Suppressor macrophage (primary cell): ENCODE measurements around the gene MSANTD1.

Experiments
- DNase-seq, 4 experiments: peaks; one replicate each; pipeline ENCODE4 v3.0.0-alpha.2; 2020 to 2022

Gene MSANTD1

GRCh38 chr4:3266076-3266475, 17.1 kb downstream of the MSANTD1 start:
- DNase-seq, result no peak

- no peak for DNase-seq
Measured at GRCh38 chr4:3267576-3268394, 18.8 kb downstream of the MSANTD1 start.

- DNase-seq, result no peak
Measured at GRCh38 chr4:3268395-3269104, 19.6 kb downstream of the MSANTD1 start.

GRCh38 chr4:3269105-3269927, 20.4 kb downstream of the MSANTD1 start:
- no peak for DNase-seq

- DNase-seq, result no peak
Measured at GRCh38 chr4:3269991-3270611, 21.1 kb downstream of the MSANTD1 start.

- DNase-seq, result no peak
Measured at GRCh38 chr4:3271131-3271530, 22.2 kb downstream of the MSANTD1 start.

- DNase-seq, result no peak
Measured at GRCh38 chr4:3276986-3277385, 28.0 kb downstream of the MSANTD1 start.

GRCh38 chr4:3280466-3280865, 31.5 kb downstream of the MSANTD1 start:
- no peak for DNase-seq

GRCh38 chr4:3283483-3283882, 34.5 kb downstream of the MSANTD1 start:
- no peak for DNase-seq

- DNase-seq, result no peak
Measured at GRCh38 chr4:3283916-3284315, 35.0 kb downstream of the MSANTD1 start.

- DNase-seq, result no peak
Measured at GRCh38 chr4:3284734-3285557, 36.0 kb downstream of the MSANTD1 start.

GRCh38 chr4:3285558-3286334, 36.8 kb downstream of the MSANTD1 start:
- peak; percentile 90 to 94 (median 94) for DNase-seq

- no peak for DNase-seq
Measured at GRCh38 chr4:3286335-3287175, 37.6 kb downstream of the MSANTD1 start.

- DNase-seq, result no peak
Measured at GRCh38 chr4:3287271-3287971, 38.5 kb downstream of the MSANTD1 start.

GRCh38 chr4:3287972-3288570, 39.1 kb downstream of the MSANTD1 start:
- no peak for DNase-seq

- DNase-seq, result no peak
Measured at GRCh38 chr4:3288571-3289094, 39.7 kb downstream of the MSANTD1 start.

- DNase-seq, result no peak
Measured at GRCh38 chr4:3290476-3290875, 41.5 kb downstream of the MSANTD1 start.

- DNase-seq, result no peak
Measured at GRCh38 chr4:3290889-3291321, 41.9 kb downstream of the MSANTD1 start.
